ENCODE data around the gene CDH23.

DNA sequence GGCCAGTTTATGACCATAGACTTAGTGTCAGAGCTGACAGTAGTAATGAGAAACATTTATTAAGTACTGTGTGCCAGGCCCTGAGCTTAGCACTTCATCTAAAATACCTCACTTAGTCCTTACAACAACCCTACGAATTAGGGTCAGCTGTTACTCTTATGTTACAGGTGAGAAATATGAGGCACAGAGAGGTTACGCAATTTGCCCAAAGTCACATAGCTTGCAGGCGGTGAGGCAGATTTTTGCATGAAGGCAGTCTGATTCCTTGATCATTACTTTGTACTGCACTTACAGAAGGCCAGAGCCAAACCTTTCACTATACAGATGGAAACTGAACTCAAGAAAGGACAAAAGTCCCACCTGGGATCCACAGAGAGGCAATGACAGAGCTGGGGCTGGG, 10.2 kb downstream of the CDH23 start:
- TF ChIP-seq, protein P1, sequence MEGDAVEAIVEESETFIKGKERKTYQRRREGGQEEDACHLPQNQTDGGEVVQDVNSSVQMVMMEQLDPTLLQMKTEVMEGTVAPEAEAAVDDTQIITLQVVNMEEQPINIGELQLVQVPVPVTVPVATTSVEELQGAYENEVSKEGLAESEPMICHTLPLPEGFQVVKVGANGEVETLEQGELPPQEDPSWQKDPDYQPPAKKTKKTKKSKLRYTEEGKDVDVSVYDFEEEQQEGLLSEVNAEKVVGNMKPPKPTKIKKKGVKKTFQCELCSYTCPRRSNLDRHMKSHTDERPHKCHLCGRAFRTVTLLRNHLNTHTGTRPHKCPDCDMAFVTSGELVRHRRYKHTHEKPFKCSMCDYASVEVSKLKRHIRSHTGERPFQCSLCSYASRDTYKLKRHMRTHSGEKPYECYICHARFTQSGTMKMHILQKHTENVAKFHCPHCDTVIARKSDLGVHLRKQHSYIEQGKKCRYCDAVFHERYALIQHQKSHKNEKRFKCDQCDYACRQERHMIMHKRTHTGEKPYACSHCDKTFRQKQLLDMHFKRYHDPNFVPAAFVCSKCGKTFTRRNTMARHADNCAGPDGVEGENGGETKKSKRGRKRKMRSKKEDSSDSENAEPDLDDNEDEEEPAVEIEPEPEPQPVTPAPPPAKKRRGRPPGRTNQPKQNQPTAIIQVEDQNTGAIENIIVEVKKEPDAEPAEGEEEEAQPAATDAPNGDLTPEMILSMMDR (IDR thresholded peaks at IDR 0.05) = no peak
- TF ChIP-seq MXD4 (CRISPR knock-in tag; IDR thresholded peaks at IDR 0.05; ENCODE audit: borderline replicate concordance) (no peak), NR2C2 (CRISPR knock-in tag; IDR thresholded peaks at IDR 0.05) (no peak), FOXJ3 (CRISPR knock-in tag; IDR thresholded peaks at IDR 0.05; ENCODE audit: borderline replicate concordance) (no peak), TCF7 (CRISPR knock-in tag; IDR thresholded peaks at IDR 0.05; ENCODE audit: low read depth) (no peak)
- TF ChIP-seq, protein P2, sequence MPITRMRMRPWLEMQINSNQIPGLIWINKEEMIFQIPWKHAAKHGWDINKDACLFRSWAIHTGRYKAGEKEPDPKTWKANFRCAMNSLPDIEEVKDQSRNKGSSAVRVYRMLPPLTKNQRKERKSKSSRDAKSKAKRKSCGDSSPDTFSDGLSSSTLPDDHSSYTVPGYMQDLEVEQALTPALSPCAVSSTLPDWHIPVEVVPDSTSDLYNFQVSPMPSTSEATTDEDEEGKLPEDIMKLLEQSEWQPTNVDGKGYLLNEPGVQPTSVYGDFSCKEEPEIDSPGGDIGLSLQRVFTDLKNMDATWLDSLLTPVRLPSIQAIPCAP (CRISPR knock-in tag; IDR thresholded peaks at IDR 0.05) = no peak

Measured in WTC11 (cell line).